ENCODE results near the gene SLC25A20.

DNA sequence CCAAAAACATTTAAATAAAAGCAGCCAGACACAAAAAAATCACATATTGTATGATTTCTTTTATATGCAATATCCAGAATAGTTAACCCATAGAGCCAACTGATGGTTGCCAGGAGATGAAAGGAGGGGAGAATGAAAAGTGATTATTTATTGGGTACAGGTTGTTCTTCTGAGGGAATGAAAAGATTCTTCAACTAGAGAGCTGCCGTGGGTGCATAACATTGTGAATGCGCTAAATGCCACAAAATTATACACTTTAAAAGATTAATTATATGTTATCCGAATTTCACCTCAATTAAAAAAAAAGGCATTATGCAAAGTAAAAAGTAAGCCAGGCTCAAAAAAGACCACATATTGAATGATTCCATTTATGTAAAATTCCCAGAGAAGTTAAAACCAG lies 87.2 kb downstream of the SLC25A20 start:
- TF ChIP-seq, protein P1, sequence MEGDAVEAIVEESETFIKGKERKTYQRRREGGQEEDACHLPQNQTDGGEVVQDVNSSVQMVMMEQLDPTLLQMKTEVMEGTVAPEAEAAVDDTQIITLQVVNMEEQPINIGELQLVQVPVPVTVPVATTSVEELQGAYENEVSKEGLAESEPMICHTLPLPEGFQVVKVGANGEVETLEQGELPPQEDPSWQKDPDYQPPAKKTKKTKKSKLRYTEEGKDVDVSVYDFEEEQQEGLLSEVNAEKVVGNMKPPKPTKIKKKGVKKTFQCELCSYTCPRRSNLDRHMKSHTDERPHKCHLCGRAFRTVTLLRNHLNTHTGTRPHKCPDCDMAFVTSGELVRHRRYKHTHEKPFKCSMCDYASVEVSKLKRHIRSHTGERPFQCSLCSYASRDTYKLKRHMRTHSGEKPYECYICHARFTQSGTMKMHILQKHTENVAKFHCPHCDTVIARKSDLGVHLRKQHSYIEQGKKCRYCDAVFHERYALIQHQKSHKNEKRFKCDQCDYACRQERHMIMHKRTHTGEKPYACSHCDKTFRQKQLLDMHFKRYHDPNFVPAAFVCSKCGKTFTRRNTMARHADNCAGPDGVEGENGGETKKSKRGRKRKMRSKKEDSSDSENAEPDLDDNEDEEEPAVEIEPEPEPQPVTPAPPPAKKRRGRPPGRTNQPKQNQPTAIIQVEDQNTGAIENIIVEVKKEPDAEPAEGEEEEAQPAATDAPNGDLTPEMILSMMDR (conservative IDR thresholded peaks at IDR 0.05): no peak
- no peak for TF ChIP-seq ZFX (IDR thresholded peaks at IDR 0.05)

Measured in C4-2B (cell line).